Immature natural killer cell (primary cell): ENCODE measurements around the gene BMERB1. TPM values are rescaled to one million over a fixed set of nuclear protein-coding genes. Genes with fewer than 3 reads are reported as not detected.

Experiments used
- DNase-seq, 3 donors: peaks; one replicate each; pipeline ENCODE4 v3.0.0; 2022; ENCODE audit warnings: mixed read lengths in 1 of 3
- H3K27ac Mint-ChIP-seq, 6 donors: one replicate each; pipeline ENCODE4 v1.8.0; 2020; ENCODE audit warnings: mixed read lengths in 6 of 6, mild to moderate bottlenecking in 5 of 6, inconsistent platforms in 4 of 6, moderate library complexity in 3 of 6
- H3K27me3 Mint-ChIP-seq, 3 donors: one replicate each; pipeline ENCODE4 v1.8.0; 2020 to 2021; ENCODE audit warnings: low read depth in 3 of 3, mild to moderate bottlenecking in 3 of 3, mixed read lengths in 3 of 3, moderate library complexity in 3 of 3, inconsistent platforms in 1 of 3
- H3K36me3 Mint-ChIP-seq, 3 donors: one replicate each; pipeline ENCODE4 v1.8.0; 2020; ENCODE audit warnings: mixed read lengths in 3 of 3, inconsistent platforms in 2 of 3, mild to moderate bottlenecking in 2 of 3
- H3K4me1 Mint-ChIP-seq, 2 donors: one replicate each; pipeline ENCODE4 v1.8.0; 2020; ENCODE audit warnings: inconsistent platforms in 2 of 2, mild to moderate bottlenecking in 2 of 2, mixed read lengths in 2 of 2, moderate library complexity in 1 of 2
- H3K4me3 Mint-ChIP-seq, 5 donors: one replicate each; pipeline ENCODE4 v1.8.0; 2020; ENCODE audit warnings: mild to moderate bottlenecking in 5 of 5, mixed read lengths in 5 of 5, inconsistent platforms in 3 of 5, moderate library complexity in 3 of 5
- H3K9me3 Mint-ChIP-seq, 6 donors: one replicate each; pipeline ENCODE4 v1.8.0; 2020; ENCODE audit warnings: mild to moderate bottlenecking in 6 of 6, mixed read lengths in 6 of 6, inconsistent platforms in 4 of 6, moderate library complexity in 3 of 6
- polyA plus RNA-seq, 3 donors: library from polyadenylated mRNA; unstranded; fragments of 300-500 nt; fragmentation: Illumina TruSeq; gene quantifications; one replicate each; pipeline ENCODE4 v1.2.3, GENCODE V29; 2021

The BMERB1 gene
- polyA plus RNA-seq, 3 donors from 2014 or later: 1.9 to 4.4 (median 3.0) TPM

DNA sequence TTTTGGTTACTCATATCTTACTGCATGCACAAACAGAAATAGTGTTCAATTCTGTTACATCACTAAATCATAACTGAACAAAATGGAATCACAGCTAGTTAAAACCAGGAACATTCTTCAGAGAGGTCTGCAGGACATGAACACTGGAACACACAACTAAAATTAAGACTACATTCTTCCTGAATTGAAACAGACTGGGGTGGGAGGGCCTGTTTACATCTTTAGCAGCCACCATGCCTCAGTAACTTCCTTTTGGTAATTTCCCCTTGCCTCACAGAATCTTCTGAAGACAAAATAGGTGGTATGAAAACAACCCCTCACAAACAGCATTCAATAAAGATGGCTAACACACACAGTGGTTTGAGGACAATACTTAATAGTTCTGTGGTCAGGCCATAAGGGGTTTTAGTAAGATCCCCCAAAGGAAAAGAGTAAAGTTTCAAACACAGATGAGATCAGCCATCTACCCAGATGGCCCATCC lies 202.0 kb downstream of the BMERB1 start:
- Mint-ChIP-seq H3K27ac (peak overlapping the region in 5 of 6 donors; percentile 33 to 68 (median 55)), H3K36me3 (peaks cover 27 to 56% (median 33%) of the 10 kb centered on the region in 3 donors), H3K4me3 (peak overlapping the region in 1 of 5 donors; percentile 21), H3K27me3 (no peaks in the 10 kb centered on the region), H3K4me1 (peaks cover 21 to 44% of the 10 kb centered on the region in 2 donors), H3K9me3 (no peaks in the 10 kb centered on the region)
- DNase-seq: no peak

Other genes starting within 250 kb of the BMERB1 start
- gene NPIPA5, start 56.3 kb upstream of the BMERB1 start, polyA plus RNA-seq: 1 to 10 TPM in 1 of 3 donors, not detected in 2; 1.1 TPM
- under 1 TPM in 1 of 3 donors, not detected in 2; 0.17 TPM for gene MPV17L, start 38.8 kb upstream of the BMERB1 start, polyA plus RNA-seq
- 10 to 100 TPM in 1 of 3 donors, 1 to 10 TPM in 2; 3.0 to 13.3 (median 4.0) TPM for gene MARF1, start 208.6 kb downstream of the BMERB1 start, polyA plus RNA-seq
- 10 to 100 TPM in 2 of 3 donors, 1 to 10 TPM in 1; 3.8 to 55.1 (median 16.8) TPM for gene NDE1, start 215.7 kb downstream of the BMERB1 start, polyA plus RNA-seq